Muscle of leg (tissue), 11 donors: Measurements from ENCODE around the gene IQCC. TPM values are rescaled to one million over a fixed set of nuclear protein-coding genes. Genes with fewer than 3 reads are reported as not detected.

Source experiments
- DNase-seq: peaks from one replicate; pipeline ENCODE4 v3.0.0; 2013
- H3K27ac ChIP-seq: one replicate; pipeline ENCODE4 v1.5.1; 2013; ENCODE audit warnings: mild to moderate bottlenecking, low read length, control low read depth
- H3K27me3 ChIP-seq: one replicate; pipeline ENCODE4 v1.6.1; 2013; ENCODE audit warnings: low read length; ENCODE audit not compliant: control insufficient read depth, insufficient read depth
- H3K36me3 ChIP-seq: one replicate; pipeline ENCODE4 v1.6.1; 2013; ENCODE audit warnings: low read length; ENCODE audit not compliant: control insufficient read depth, insufficient read depth
- H3K4me1 ChIP-seq: one replicate; pipeline ENCODE4 v1.6.1; 2013; ENCODE audit warnings: low read length; ENCODE audit not compliant: control insufficient read depth, insufficient read depth
- H3K4me3 ChIP-seq: one replicate; pipeline ENCODE4 v1.5.1; 2013; ENCODE audit warnings: low read length, control low read depth
- H3K9me3 ChIP-seq: replicated peaks from 2 replicates; pipeline ENCODE4 v1.6.1; 2013; ENCODE audit warnings: low read depth, low read length; ENCODE audit not compliant: control insufficient read depth
- WGBS: methylation state at CpG from one replicate; pipeline ENCODE4 v1.1.5; 2013; ENCODE audit warnings: missing lambda C conversion rate; ENCODE audit not compliant: insufficient coverage; 5-methylcytosine and 5-hydroxymethylcytosine counted together
- polyA plus RNA-seq, 8 donors: library from polyadenylated mRNA; unstranded; fragments of 120-200 nt; gene quantifications; one replicate each; pipeline versions ENCODE4 v1.2.1 to v1.2.3, GENCODE V29; 2013; ENCODE audit warnings: inconsistent platforms in 1 of 8, low replicate concordance in 1 of 8; ENCODE audit not compliant: insufficient read length in 8 of 8, insufficient read depth in 1 of 8
- total RNA-seq: library from RNA; stranded (reverse); fragments of 120-200 nt; gene quantifications from one replicate; pipeline ENCODE4 v1.2.4, GENCODE V29; 2013

The IQCC gene
- total and polyA plus RNA-seq, 9 donors: 2.4 to 3.9 (median 2.9) TPM

- no peaks in the 10 kb centered on the region for H3K9me3 ChIP-seq
- H3K36me3 ChIP-seq: no peaks in the 10 kb centered on the region
- peaks cover 9% of the 10 kb centered on the region for H3K4me1 ChIP-seq
- no peak overlapping the region for H3K27ac ChIP-seq
- H3K27me3 ChIP-seq: no peaks in the 10 kb centered on the region
- WGBS: 100% methylated on average over 1 of the region's 9 CpGs
- DNase-seq: no peak
- H3K4me3 ChIP-seq: no peak overlapping the region
These were observed 51.2 kb downstream of the IQCC start for GRCh38 chr1:32256473-32257226.

GRCh38 chr1:32257227-32257508 lies 51.7 kb downstream of the IQCC start:
- H3K27me3 ChIP-seq: no peaks in the 10 kb centered on the region
- 86% methylated on average over 5 of the region's 6 CpGs for WGBS

More at GRCh38 chr1:32257227-32257508, 51.7 kb downstream of the IQCC start:
- no peak overlapping the region for H3K4me3 ChIP-seq
- H3K27ac ChIP-seq: no peak overlapping the region
- H3K4me1 ChIP-seq: peaks cover 7% of the 10 kb centered on the region
- no peaks in the 10 kb centered on the region for H3K9me3 ChIP-seq
- no peak for DNase-seq
- H3K36me3 ChIP-seq: no peaks in the 10 kb centered on the region

Other genes starting within 250 kb of the IQCC start
- 60.7 TPM for gene KHDRBS1, start 191.8 kb upstream of the IQCC start, total RNA-seq
- 100 to 1,000 TPM; 125 to 173 (median 146) TPM for gene KHDRBS1, start 191.8 kb upstream of the IQCC start, polyA plus RNA-seq
- 4.1 TPM for gene TMEM39B, start 132.7 kb upstream of the IQCC start, total RNA-seq
- gene TMEM39B, start 132.7 kb upstream of the IQCC start, polyA plus RNA-seq: 10 to 100 TPM; 11.8 to 18.0 (median 14.5) TPM
- gene KPNA6, start 97.6 kb upstream of the IQCC start, total RNA-seq: 24.4 TPM
- gene KPNA6, start 97.6 kb upstream of the IQCC start, polyA plus RNA-seq: 10 to 100 TPM; 19.7 to 28.3 (median 23.8) TPM
- 32.8 TPM for gene TXLNA, start 26.0 kb upstream of the IQCC start, total RNA-seq
- gene TXLNA, start 26.0 kb upstream of the IQCC start, polyA plus RNA-seq: 10 to 100 TPM; 30.5 to 46.2 (median 34.5) TPM
- 63.7 TPM for gene CCDC28B, start 5.1 kb upstream of the IQCC start, total RNA-seq
- gene CCDC28B, start 5.1 kb upstream of the IQCC start, polyA plus RNA-seq: 10 to 100 TPM; 31.9 to 70.0 (median 44.5) TPM
- not detected for gene DCDC2B, start 3.4 kb downstream of the IQCC start, total RNA-seq
- 1 to 10 TPM in 1 of 8 donors, under 1 TPM in 7; 0.15 to 1.1 (median 0.34) TPM for gene DCDC2B, start 3.4 kb downstream of the IQCC start, polyA plus RNA-seq
- gene TMEM234, start 16.7 kb downstream of the IQCC start, total RNA-seq: 8.7 TPM
- gene TMEM234, start 16.7 kb downstream of the IQCC start, polyA plus RNA-seq: 10 to 100 TPM in 5 of 8 donors, 1 to 10 TPM in 3; 7.8 to 11.9 (median 10.1) TPM
- 183 TPM for gene EIF3I, start 16.7 kb downstream of the IQCC start, total RNA-seq
- 100 to 1,000 TPM; 159 to 179 (median 175) TPM for gene EIF3I, start 16.7 kb downstream of the IQCC start, polyA plus RNA-seq
- gene FAM167B, start 41.6 kb downstream of the IQCC start, total RNA-seq: 2.5 TPM
- gene FAM167B, start 41.6 kb downstream of the IQCC start, polyA plus RNA-seq: 1 to 10 TPM; 4.3 to 5.6 (median 4.7) TPM
- 0.62 TPM for gene LCK, start 45.6 kb downstream of the IQCC start, total RNA-seq
- 1 to 10 TPM in 2 of 8 donors, under 1 TPM in 6; 0.34 to 1.3 (median 0.77) TPM for gene LCK, start 45.6 kb downstream of the IQCC start, polyA plus RNA-seq
- gene HDAC1, start 86.4 kb downstream of the IQCC start, total RNA-seq: 31.2 TPM
- 10 to 100 TPM; 29.2 to 46.5 (median 41.2) TPM for gene HDAC1, start 86.4 kb downstream of the IQCC start, polyA plus RNA-seq
- gene MARCKSL1, start 130.6 kb downstream of the IQCC start, total RNA-seq: 50.1 TPM
- gene MARCKSL1, start 130.6 kb downstream of the IQCC start, polyA plus RNA-seq: 100 to 1,000 TPM; 147 to 210 (median 175) TPM
- 5.3 TPM for gene FAM229A, start 156.8 kb downstream of the IQCC start, total RNA-seq
- 10 to 100 TPM in 1 of 8 donors, 1 to 10 TPM in 7; 3.3 to 10.4 (median 5.9) TPM for gene FAM229A, start 156.8 kb downstream of the IQCC start, polyA plus RNA-seq
- gene TSSK3, start 156.9 kb downstream of the IQCC start, total RNA-seq: 1.2 TPM
- 1 to 10 TPM in 7 of 8 donors, under 1 TPM in 1; 0.55 to 3.6 (median 1.9) TPM for gene TSSK3, start 156.9 kb downstream of the IQCC start, polyA plus RNA-seq
- gene BSDC1, start 188.8 kb downstream of the IQCC start, total RNA-seq: 41.4 TPM
- 10 to 100 TPM; 32.6 to 48.3 (median 41.2) TPM for gene BSDC1, start 188.8 kb downstream of the IQCC start, polyA plus RNA-seq